ENCODE measurements around the gene JADE1.

- TF ChIP-seq, protein P1, sequence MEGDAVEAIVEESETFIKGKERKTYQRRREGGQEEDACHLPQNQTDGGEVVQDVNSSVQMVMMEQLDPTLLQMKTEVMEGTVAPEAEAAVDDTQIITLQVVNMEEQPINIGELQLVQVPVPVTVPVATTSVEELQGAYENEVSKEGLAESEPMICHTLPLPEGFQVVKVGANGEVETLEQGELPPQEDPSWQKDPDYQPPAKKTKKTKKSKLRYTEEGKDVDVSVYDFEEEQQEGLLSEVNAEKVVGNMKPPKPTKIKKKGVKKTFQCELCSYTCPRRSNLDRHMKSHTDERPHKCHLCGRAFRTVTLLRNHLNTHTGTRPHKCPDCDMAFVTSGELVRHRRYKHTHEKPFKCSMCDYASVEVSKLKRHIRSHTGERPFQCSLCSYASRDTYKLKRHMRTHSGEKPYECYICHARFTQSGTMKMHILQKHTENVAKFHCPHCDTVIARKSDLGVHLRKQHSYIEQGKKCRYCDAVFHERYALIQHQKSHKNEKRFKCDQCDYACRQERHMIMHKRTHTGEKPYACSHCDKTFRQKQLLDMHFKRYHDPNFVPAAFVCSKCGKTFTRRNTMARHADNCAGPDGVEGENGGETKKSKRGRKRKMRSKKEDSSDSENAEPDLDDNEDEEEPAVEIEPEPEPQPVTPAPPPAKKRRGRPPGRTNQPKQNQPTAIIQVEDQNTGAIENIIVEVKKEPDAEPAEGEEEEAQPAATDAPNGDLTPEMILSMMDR (conservative IDR thresholded peaks at IDR 0.05 in 1 of 2, IDR thresholded peaks at IDR 0.05 in 1 of 2; ENCODE audit: extremely low read depth in 1 of 2, insufficient read depth in 1 of 2, low read depth in 1 of 2, low read length in 2 of 2) = no peak
- TF ChIP-seq EZH2 (IDR thresholded peaks at IDR 0.05; ENCODE audit: borderline replicate concordance, low read length) = no peak
These were observed 4.5 kb downstream of the JADE1 start for GRCh38 chr4:128813965-128814364.

All from mammary epithelial cell (primary cell).